Medulla oblongata (tissue), 1 donor: ENCODE data around the gene COL4A6.
"Not testable (repeated sequence)": the region's sequence is repeated elsewhere in the genome, so short reads cannot be mapped to it uniquely, and the experiment has no call there.

Source experiments
- DNase-seq: peaks from one replicate; pipeline ENCODE4 v3.0.0-alpha.2; 2015; ENCODE audit errors: extremely low spot score

Gene COL4A6

DNA sequence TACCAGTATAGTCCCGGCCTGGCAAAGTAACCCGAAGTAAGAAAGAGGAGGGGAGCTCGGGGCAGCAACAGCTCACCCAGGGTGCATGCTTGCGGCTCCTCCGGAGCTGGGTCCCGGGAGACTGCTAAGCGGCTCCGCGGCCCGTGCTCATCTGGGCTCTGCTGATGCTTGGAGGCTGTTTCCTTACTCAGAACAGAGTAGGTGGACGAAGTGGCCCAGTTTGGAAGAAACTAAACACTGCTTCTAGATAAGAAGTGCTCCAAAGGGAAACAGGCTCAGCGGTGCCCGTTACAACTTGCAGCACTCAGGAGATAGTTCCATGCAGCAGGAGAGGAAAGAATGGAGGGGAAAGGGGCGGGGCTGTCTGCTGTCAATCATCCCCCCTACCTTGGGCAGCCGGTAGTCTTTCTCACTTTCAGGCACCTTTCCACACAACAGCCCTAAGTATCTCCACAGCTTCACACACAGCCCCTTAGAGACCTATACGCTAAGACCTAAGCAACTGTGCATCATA, at the start of gene COL4A6:
Gene COL4A6, minus strand, starts transcription at position 313 of the 514 bp plus-strand sequence. Its CDS starts 226 bp downstream, at position 87.
- DNase-seq = no peak

DNA sequence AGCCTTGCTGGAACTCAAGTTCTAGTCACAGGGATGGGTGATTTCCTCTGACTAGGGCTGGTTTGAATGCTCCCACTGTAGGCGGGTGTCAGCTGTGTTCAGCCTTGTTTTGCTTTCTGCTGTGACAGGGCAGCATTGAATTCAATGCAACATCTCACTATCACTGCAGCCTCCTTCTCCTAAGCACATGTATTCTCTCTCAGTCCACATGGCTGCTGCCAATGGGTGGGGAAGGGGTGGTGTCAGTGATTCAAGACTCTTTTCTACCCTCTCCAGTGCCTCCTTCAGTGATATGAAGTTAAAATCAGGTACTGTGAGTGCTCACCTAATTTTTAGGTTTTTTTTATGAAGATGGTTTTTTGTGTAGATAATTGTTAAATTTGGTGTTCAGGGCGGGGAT, 47.7 kb upstream of the COL4A6 start:
- DNase-seq = peak; percentile 3

DNA sequence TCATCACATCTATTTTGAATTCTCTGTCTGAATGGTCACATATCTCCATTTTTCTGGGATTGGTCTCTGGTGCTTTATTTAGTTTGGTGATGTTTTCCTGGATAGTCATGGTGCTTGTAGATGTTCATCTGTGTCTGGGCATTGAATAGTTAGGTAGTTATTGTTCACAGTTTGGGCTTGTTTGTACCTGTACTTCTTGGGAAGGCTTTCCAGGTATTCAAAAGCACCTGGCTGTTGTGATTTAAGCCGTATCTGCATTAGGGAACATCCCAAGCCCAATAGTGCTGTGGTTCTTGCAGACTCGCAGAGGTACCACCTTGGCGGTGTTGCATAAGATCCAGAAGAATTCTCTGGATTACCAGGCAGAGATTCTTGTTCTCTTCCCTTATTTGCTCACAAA, 46.0 kb upstream of the COL4A6 start:
- no peak for DNase-seq

DNA sequence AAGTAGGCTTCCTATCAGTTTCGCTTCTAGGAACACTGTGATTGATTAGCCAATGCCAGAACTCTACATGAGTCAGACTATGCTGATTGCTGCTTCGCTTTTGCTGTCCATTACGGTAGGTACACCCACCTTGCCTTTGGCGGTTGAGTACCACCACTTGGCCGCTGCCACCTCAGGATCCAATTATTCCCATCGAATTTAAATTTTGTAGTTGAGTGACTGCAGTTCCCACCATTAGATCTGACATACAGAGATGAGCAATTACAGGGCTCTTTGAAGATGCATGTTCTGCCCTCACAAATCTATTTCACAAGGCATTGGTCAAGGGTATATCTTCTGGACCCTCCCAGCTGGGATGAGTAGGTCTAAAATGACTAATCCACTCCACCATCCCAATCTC, 43.3 kb upstream of the COL4A6 start:
- DNase-seq = not testable (repeated sequence)

DNA sequence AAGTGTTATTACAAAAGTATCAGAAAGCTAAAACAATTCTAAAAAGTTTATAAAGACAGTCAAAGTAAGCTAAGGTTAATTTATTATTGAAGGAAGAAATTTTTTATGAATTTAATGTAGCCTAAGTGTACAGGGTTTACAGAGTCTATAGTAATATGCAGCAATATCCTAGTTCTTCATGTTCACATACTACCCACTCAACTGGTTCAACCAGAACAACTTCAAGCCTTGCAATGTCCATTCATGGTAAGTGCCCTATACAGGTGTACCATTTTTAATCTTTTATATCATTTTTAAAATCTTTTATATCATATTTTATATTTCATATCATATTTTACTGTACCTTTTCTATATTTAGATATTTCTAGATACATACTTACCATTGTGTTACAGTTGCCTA, 35.8 kb upstream of the COL4A6 start:
- no peak for DNase-seq

DNA sequence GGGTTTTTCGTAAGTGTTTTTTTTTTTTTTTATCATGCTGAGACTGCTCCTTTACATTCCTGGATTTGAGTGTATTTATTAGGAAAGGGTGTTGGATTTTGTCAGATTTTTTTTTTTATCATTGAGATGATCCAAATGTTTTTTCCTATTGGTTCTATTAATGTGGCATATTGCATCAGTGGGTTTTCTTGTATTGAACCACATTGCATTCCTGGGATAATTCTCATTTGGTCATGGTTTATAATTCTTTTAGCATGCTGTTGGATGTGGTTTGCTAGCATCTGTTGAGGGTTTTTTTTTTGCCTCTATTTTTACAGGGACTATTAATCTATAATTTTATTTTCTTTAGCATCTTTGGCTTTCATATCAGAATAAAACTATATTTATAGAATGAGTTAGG, 30.3 kb upstream of the COL4A6 start:
- DNase-seq = no peak

DNA sequence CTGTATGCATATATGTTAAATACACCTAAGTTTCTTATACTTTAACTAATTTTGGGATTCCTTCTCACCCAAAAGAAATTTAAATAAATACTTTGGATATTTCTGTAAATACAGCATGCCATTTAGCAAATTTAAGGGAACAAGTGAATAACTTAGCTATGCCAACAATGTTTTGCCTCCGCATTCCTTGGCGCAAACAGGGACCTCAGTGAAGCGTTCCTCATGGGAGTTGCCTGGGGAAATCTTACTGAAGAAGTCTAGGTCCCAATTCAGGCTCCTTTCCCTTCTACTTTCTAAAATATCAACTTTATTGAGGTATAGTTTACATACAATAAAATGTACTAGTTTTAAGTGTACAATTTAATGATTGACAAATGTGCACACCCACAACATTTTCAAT, 26.4 kb upstream of the COL4A6 start:
- no peak for DNase-seq

DNA sequence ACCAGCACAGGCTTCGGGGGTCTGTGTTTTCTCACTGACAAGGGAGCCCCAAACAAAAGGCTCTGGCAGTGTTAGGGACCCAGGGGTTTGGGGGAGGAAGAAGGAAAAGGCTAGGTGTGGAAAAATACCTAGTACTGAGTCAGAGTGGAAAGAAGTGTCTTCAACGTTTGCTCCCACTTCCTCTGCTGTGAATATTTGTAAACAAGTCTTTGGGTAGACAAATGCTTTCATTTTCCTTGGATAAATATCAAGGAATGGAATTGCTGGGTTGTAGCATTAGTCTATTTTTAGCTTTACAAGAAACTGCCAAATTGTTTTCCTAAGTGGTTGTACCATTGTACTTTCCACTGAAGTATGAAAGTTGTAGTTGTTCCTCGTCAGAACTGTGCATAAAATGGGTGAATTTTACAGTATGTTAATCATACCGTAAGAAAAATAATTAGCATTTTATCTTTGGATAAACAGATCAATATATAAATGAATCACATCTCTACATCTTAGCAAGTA, 18.8 kb upstream of the COL4A6 start:
- no peak for DNase-seq

DNA sequence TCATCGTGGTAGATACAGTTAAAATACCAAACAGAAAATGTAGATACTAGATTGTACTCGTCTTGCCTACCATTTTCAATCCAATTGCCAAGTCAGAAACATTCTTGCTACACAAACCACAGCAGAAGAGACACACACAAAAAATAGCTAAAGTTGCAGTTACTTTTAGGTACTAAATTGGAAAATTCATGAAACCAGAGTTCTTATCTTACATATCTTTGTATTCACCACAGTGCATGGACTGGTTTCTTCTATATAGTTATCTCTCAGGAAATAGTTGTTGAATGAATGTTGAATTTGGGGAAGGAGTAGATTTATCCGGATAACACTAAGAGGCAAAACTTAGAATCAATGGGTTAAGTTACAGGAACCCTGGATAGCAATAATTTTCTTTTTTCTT, 15.6 kb upstream of the COL4A6 start:
- no peak for DNase-seq

DNA sequence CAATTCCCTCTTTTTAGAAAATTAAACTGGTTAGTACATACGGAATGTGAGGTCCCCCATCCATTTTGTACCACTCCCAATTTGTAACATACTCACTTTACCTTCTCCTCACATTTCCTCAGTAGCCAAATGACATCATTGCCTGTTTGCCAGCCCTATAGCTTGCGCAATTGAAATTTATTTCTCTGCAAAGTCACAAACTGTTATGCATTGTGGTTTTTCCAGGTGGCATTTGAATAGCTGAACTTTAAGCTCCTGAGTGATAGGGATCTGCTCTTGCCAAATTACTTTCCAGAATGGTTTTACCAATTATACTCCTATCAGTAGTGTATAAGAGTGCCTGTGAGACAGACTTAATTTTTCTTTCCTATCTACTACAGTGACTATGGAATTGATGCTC, 9.1 kb upstream of the COL4A6 start:
- DNase-seq = no peak

DNA sequence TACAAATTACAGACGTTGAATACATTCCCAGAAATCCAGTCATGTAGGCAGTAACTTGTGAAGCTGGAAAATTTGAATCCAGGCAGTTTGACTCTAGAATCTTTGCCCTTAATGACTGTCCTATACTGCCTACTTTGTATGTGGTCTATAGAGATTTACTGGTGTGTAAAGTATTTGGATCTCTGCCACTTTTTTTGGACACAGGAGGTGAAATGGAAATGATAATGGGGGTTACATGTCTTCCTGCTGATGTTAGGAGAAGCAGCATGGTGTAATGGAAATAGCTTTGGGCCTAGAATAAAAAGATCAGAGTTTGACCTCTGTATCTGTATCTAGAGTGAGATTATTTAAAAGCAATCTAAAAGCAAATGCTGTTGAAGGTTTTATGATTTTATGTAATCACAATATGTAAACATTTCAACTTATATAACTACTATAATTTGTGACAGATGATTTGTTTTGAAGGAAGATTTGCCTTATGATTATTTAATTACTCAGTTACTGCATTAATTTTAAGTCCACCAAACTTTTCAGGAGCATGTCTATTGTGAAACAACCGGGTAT, 4.8 kb upstream of the COL4A6 start:
- no peak for DNase-seq

DNA sequence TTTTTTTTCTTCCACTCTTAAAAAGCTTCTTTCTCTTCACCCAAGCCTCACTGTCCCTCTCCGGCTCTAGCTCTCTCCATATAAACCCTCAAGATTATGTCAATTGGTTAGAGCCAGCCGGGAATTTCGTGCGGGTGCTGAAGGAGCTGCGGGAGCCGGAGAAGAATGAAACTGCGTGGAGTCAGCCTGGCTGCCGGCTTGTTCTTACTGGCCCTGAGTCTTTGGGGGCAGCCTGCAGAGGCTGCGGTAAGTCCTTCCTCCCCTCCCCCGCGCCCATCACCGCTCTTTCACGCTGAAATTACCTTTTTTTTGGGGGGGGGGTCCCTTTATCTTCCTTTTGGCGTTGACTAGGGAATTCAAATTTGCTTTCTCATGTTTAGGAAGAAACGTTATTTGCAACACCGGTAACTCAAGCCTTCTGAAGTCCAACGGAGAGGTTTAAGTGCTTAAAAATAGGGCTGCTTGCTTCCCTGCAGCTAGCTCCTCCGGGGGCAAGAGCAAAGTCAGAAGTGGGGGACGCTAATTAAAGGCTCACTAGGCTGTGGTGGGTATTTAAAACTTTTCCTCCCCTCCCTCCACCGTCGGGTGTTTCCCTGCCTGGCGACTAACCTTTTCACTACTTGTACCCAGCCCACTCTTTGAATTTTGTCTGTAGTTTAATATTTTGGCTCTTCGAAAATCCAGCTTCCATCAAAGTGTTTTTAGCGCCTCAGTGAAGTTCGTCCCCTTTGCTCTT, 1.9 kb upstream of the COL4A6 start:
- DNase-seq = peak; percentile 15

DNA sequence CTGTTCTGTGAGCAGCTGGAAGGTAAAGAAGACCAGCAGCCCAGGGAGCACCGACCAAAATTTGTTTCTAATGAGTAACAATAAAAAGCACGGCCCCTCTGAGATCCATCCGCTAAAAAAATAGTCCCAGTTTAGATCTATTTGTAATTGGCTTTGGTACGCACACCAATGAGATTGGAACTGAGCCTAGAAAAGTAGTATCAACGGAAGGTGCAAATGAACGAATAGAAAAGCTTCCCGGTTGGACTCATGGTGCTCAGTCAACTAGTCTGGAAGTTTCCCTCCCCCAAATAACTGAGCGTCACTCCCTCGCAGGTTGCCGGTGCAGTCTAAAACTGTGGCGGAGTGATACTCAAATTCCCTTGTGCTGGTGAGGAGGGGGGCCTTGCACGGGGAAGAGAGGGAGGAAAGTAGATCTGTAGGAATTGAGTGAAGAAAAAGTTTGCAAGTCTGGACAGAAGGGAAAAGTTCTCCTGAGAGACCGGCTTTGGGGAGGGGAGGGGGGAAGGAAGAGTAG, 1.3 kb upstream of the COL4A6 start, which contains the start of gene COL4A5:
Gene COL4A5, plus strand, starts transcription at position 413 of the 517 bp plus-strand sequence. CDS start 288 bp downstream, outside the sequence.
- DNase-seq = peak; percentile 60

DNA sequence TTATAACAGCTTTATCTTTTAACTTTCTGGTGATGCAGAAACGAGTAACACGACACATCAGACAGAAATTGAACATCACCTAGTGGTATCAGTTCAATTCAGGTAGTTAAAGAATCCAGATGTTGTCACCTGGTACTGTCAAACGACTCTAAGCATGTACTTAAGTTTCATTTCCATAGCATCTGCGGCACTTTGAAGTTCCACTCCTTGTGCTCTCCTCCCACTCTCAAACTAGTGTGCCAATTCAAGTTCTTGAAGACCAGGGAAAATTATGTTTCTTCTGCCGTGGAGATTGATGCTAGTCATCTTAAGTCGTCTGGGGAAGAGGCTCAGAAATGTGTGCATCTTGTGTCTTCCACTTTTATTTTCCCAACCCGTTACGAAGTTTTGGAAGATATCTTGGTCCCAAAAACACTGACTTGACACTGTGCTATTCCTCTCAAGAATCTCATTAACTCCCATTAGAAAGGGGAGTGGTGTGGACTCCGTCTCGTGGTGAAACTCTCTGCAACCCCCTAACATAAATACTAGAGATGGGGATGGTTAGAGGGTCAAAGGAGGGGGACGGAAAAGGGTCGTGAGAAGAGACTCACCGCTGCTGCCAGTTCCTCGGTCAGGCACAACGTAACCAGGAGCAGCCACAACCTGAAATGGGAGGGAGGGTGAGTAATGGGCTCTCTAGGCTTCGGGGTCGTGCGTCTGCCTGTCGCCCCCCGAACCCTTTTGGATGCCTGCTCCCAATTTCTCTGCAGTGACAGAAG, 693 bp downstream of the COL4A6 start:
- no peak for DNase-seq

DNA sequence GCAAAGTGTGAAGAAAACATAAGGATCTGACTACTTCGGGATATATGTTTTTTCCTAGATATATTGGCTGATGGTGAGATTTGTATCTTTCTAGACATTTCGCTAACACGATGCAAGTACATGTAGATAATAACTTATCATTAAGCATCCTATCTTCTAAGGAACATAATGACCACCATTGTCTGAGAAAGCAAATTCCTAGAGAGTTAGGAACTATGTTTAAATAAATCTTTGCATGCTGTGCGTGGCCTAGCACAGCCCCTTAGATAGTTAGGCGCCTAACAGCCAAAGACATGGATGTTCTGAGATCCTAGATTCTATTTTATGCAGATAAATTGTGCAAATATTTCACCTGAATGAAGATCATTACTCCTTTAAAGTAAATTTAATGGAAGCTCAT, 3.0 kb downstream of the COL4A6 start:
- DNase-seq = no peak

DNA sequence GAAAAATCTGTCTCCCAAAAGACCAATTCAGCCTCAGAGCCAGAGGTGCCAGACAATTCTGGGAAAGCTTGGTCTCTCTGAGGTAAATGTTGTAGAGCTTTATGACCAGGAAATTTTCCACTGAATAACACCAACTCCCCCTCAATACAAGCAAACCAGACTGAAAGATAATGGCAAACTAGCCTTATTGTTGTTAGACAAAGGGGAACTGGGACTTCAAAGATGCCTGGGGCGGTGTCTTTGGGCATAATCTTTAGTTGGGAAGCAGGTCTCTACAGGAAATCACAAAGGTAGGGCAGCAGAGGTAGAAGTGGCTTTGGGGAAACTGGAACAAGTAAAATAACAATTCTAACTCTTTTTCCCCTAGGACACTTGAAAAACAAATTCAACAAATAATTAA, 12.0 kb downstream of the COL4A6 start:
- no peak for DNase-seq

DNA sequence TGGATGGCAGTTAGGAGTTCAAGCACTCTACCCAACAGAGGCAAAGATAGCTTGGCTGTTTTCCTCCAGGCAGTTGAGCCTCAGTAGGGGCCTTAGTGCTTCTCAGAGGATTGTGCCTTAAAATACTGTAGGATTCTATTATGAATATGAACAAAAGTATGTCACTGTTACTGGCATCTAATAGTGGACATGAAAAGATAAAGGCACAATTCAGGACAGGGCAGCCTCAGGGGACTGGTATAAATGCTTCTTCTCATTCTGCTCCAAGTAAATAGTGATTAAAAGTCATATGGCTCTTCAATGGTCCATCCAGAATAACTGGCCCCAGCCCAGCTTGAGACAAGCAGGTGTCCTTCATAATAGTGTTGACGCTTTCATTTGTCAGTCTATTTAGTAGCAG, 17.7 kb downstream of the COL4A6 start:
- no peak for DNase-seq

DNA sequence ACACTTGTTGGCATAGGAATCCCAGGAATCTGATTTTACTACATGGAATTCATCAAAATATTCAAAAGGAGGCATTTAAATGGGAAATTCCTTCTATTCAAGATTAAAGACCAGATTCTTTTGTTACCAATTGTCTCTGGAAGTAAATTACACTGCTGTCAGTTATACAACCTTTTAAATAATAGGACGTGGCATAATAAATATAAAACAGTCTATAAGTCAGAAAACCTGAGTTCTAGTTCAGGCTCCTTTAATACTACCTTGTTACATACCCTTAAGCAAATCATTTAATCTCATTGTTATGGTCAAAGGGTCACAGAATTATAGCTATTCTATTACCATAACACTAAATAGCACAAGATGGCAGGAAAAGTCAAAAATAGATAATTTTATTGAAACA, 18.8 kb downstream of the COL4A6 start:
- DNase-seq = no peak

DNA sequence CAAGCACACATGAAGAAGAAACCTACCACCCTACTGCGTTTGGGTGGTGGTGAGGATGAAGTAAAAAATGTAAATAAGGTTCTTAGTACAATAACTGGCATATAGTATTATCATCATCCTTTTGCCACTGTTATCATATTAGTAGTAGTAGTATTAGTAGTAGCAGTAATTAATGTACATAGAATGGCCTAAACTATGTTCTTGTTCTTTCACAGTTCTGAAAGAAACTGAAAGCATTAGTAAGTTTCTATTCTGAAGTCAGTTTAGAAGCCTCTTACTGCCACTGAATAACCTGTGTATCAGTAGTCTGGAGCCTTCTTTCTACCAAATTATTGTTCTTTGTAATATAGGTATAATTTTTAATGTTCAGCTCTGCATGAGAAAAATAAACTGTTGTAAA, 21.0 kb downstream of the COL4A6 start:
- DNase-seq = no peak

DNA sequence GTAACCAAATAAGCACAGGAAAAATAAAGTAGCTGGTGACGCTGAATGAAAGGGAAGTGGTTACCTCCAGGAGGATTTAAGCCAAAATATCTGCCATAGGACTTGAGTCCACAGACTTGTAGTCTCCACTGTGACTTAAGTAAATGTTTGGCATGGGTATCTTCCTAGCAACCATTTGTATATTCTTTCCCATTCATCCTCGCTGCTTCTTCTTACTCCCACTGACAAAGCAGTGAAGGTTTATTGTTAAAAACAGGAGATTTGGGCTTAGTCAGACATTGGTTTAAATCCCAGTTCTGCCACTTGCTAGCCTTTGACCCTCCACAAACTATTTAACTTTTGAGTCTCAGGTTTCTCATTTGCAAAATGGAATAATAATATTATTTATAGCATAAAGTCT, 22.3 kb downstream of the COL4A6 start:
- no peak for DNase-seq

DNA sequence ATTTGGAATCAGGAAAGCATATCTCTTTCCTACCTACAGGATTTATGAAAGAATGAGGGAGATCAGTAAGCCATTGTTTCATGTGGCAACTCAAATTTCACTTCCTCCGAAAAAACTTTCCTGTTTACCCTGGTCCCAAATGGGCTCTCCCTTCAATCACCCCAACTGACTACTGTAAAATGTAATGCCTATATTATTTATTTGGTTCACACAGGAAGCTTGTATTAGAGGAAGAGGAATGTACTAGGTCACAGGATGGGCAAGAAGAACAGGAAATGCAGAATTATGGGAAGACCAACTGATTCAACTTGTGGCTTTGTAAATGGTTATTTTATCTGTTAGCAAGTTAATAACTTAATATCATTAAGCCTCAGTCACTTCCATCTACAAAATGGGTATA, 23.1 kb downstream of the COL4A6 start:
- DNase-seq = no peak

DNA sequence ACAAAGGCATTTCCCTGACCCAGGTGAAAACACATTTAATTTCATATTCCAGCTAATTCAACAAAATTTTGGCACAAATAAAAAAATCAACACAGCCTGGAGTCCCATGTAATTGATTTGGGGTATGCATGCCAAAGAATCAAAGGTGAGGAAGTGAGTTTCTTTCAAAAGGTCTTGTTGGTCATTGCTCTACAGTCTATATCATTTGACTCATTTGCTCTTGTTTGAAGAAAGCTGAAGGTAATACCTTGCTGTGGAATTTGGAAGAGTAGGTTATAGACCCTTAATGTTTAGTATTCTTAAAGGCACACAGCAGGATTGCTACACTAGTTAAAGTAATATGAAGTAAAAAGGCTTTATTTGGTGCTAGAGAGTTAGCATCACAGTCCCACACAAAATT, 25.4 kb downstream of the COL4A6 start:
- DNase-seq = no peak
